ENCODE results near the gene MYO16.
"Not testable (repeated sequence)": the region's sequence is repeated elsewhere in the genome, so short reads cannot be mapped to it uniquely, and the experiment has no call there.

MYO16 gene

GRCh38 chr13:109180905-109181425, 551.6 kb downstream of the MYO16 start:
- peak in 1 of 58 donors; percentile 10 for DNase-seq

- no peak for DNase-seq
Measured at GRCh38 chr13:109182777-109183465, 553.5 kb downstream of the MYO16 start.

- no peak for DNase-seq
Measured at GRCh38 chr13:109191413-109191812, 562.0 kb downstream of the MYO16 start.

- no peak for DNase-seq
Measured at GRCh38 chr13:109192306-109192705, 562.9 kb downstream of the MYO16 start.

- DNase-seq, result peak in 1 of 58 donors; percentile 11
Measured at GRCh38 chr13:109196948-109197347, 567.5 kb downstream of the MYO16 start.

- no peak for DNase-seq
Measured at GRCh38 chr13:109198585-109198984, 569.2 kb downstream of the MYO16 start.

GRCh38 chr13:109199280-109199679, 569.9 kb downstream of the MYO16 start:
- DNase-seq, result no peak

GRCh38 chr13:109200556-109200955, 571.1 kb downstream of the MYO16 start:
- DNase-seq, result no peak

- no peak for DNase-seq
Measured at GRCh38 chr13:109203587-109203986, 574.2 kb downstream of the MYO16 start.

GRCh38 chr13:109204252-109204651, 574.8 kb downstream of the MYO16 start:
- DNase-seq, result no peak

GRCh38 chr13:109204657-109205056, 575.2 kb downstream of the MYO16 start:
- no peak for DNase-seq

GRCh38 chr13:109205315-109205714, 575.9 kb downstream of the MYO16 start:
- DNase-seq, result no peak

GRCh38 chr13:109206616-109207015, 577.2 kb downstream of the MYO16 start:
- DNase-seq, result peak in 1 of 58 donors; percentile 6

GRCh38 chr13:109207622-109208021, 578.2 kb downstream of the MYO16 start:
- no peak for DNase-seq

GRCh38 chr13:109208522-109208921, 579.1 kb downstream of the MYO16 start:
- DNase-seq, result no peak

GRCh38 chr13:109209526-109209925, 580.1 kb downstream of the MYO16 start:
- DNase-seq, result no peak

- peak in 3 of 58 donors; percentile 3 to 30 (median 4) for DNase-seq
Measured at GRCh38 chr13:109211616-109212015, 582.2 kb downstream of the MYO16 start.

GRCh38 chr13:109212650-109213049, 583.2 kb downstream of the MYO16 start:
- DNase-seq, result no peak

GRCh38 chr13:109213714-109214113, 584.3 kb downstream of the MYO16 start:
- DNase-seq, result no peak

- no peak for DNase-seq
Measured at GRCh38 chr13:109214393-109214792, 585.0 kb downstream of the MYO16 start.

GRCh38 chr13:109215377-109215776, 586.0 kb downstream of the MYO16 start:
- DNase-seq, result no peak

- DNase-seq, result not testable (repeated sequence)
Measured at GRCh38 chr13:109217510-109217909, 588.1 kb downstream of the MYO16 start.

- DNase-seq, result no peak
Measured at GRCh38 chr13:109220631-109221030, 591.2 kb downstream of the MYO16 start.
